ENCODE results near the gene TRMT112. TPM values are rescaled to one million over a fixed set of nuclear protein-coding genes. Genes with fewer than 3 reads are reported as not detected.
A peak's percentile ranks its signal among the peaks of the same experiment; 100 is the strongest.

TRMT112 gene
- total RNA-seq, 1 donor = 177 TPM

GRCh38 chr11:64268025-64268892 is 49.1 kb downstream of the TRMT112 start:
- TF ChIP-seq CTCF (IDR thresholded peaks at IDR 0.05; ENCODE audit: insufficient read depth, low read length) = peak; percentile 18
- DNase-seq (ENCODE audit: low read depth) = peak; percentile 86
- peak overlapping the region; percentile 70 for H3K4me3 ChIP-seq (ENCODE audit: low read depth, low read length)

GRCh38 chr11:64267207-64267945 is 50.0 kb downstream of the TRMT112 start:
- no peak overlapping the region for H3K4me3 ChIP-seq (ENCODE audit: low read depth, low read length)
- no peak for TF ChIP-seq CTCF (IDR thresholded peaks at IDR 0.05; ENCODE audit: insufficient read depth, low read length)
- DNase-seq (ENCODE audit: low read depth) = peak; percentile 39

Small RNA genes lying within 50 kb of the gene (small RNA-seq; reads per million reads assigned to genes)
- gene MIR7155 (not detected), gene RF00019 (not detected)

Other genes starting within 250 kb of the TRMT112 start
- 7.6 and 14.5 TPM in 2 replicates for gene MACROD1, start 151.4 kb downstream of the TRMT112 start, total RNA-seq (ENCODE audit: low replicate concordance)
- 112 and 142 TPM in 2 replicates for gene STIP1, start 131.4 kb downstream of the TRMT112 start, total RNA-seq (ENCODE audit: low replicate concordance)
- gene FERMT3, start 110.8 kb downstream of the TRMT112 start, total RNA-seq (ENCODE audit: low replicate concordance) = 7.0 and 7.2 TPM in 2 replicates
- gene TRPT1, start 91.4 kb downstream of the TRMT112 start, total RNA-seq (ENCODE audit: low replicate concordance) = 18.9 and 33.3 TPM in 2 replicates
- 39.0 and 50.9 TPM in 2 replicates for gene NUDT22, start 91.3 kb downstream of the TRMT112 start, total RNA-seq (ENCODE audit: low replicate concordance)
- 6.5 and 9.0 TPM in 2 replicates for gene DNAJC4, start 87.0 kb downstream of the TRMT112 start, total RNA-seq (ENCODE audit: low replicate concordance)
- 17.3 and 37.5 TPM in 2 replicates for gene VEGFB, start 83.0 kb downstream of the TRMT112 start, total RNA-seq (ENCODE audit: low replicate concordance)
- gene FKBP2, start 76.5 kb downstream of the TRMT112 start, total RNA-seq (ENCODE audit: low replicate concordance) = 34.3 and 60.3 TPM in 2 replicates
- 42.1 and 264 TPM in 2 replicates for gene PPP1R14B, start 70.6 kb downstream of the TRMT112 start, total RNA-seq (ENCODE audit: low replicate concordance)
- gene PLCB3, start 66.0 kb downstream of the TRMT112 start, total RNA-seq (ENCODE audit: low replicate concordance) = 22.5 and 47.5 TPM in 2 replicates
- 56.2 and 69.6 TPM in 2 replicates for gene BAD, start 32.9 kb downstream of the TRMT112 start, total RNA-seq (ENCODE audit: low replicate concordance)
- 14.4 and 20.3 TPM in 2 replicates for gene GPR137, start 31.7 kb downstream of the TRMT112 start, total RNA-seq (ENCODE audit: low replicate concordance)
- gene KCNK4, start 26.3 kb downstream of the TRMT112 start, total RNA-seq (ENCODE audit: low replicate concordance) = not detected in 2 replicates
- gene CATSPERZ, start 17.2 kb downstream of the TRMT112 start, total RNA-seq (ENCODE audit: low replicate concordance) = not detected in 2 replicates
- gene ESRRA, start 12.0 kb downstream of the TRMT112 start, total RNA-seq (ENCODE audit: low replicate concordance) = 21.6 and 45.2 TPM in 2 replicates
- 257 and 510 TPM in 2 replicates for gene PRDX5, start 562 bp upstream of the TRMT112 start, total RNA-seq (ENCODE audit: low replicate concordance)
- gene CCDC88B, start 22.6 kb upstream of the TRMT112 start, total RNA-seq (ENCODE audit: low replicate concordance) = 1.2 and 5.1 TPM in 2 replicates
- gene RPS6KA4, start 41.6 kb upstream of the TRMT112 start, total RNA-seq (ENCODE audit: low replicate concordance) = 47.3 and 72.1 TPM in 2 replicates
- not detected in 2 replicates for gene SLC22A11, start 238.4 kb upstream of the TRMT112 start, total RNA-seq (ENCODE audit: low replicate concordance)

Measured in fibroblast of the aortic adventitia (primary cell).